ENCODE measurements around the gene RPTOR. TPM values are rescaled to one million over a fixed set of nuclear protein-coding genes. Genes with fewer than 3 reads are reported as not detected.

The RPTOR gene
- total RNA-seq, 2 experiments from 2014 or later, result 48.1 to 87.8 TPM

- Histone ChIP-seq H2AFZ (ENCODE audit: low read length) (no peak overlapping the region), H4K20me1 (ENCODE audit: insufficient read depth, low read length) (no peaks in the 10 kb centered on the region), H3K9me3 (ENCODE audit: low read length) (no peaks in the 10 kb centered on the region), H3K4me1 (ENCODE audit: insufficient read depth, low read length, poor library complexity, severe bottlenecking) (no peaks in the 10 kb centered on the region), H3K36me3 (ENCODE audit: insufficient read depth, low read length) (no peaks in the 10 kb centered on the region), H3K9me2 (ENCODE audit: insufficient read depth, low read length) (no peaks in the 10 kb centered on the region), H3K79me2 (ENCODE audit: insufficient read depth, low read depth, low read length) (no peaks in the 10 kb centered on the region), H3K27ac (ENCODE audit: low read depth, low read length, poor library complexity, severe bottlenecking) (no peak overlapping the region), H3K4me3 (ENCODE audit: low read depth, low read length, poor library complexity, severe bottlenecking) (no peak overlapping the region), H3K4me2 (ENCODE audit: low read length) (no peak overlapping the region)
- intact Hi-C loops (cut with micrococcal nuclease; ENCODE audit: unreplicated experiment), result no loop called here
- ChIA-PET POLR2A (interaction anchor here (0.7 kb wide), 2 partner anchors 467 to 504 kb away, joined by 3 to 4 read pairs; no protein-coding TSS in a partner anchor), CTCF (ENCODE audit: unreplicated experiment) (no interaction called here)
- TF ChIP-seq CTCF (conservative IDR thresholded peaks at IDR 0.05; ENCODE audit: low read length), result no peak
- TF ChIP-seq EZH2phosphoT487 (IDR thresholded peaks at IDR 0.05; ENCODE audit: borderline replicate concordance, low read depth, low read length), result no peak
- no peak for DNase-seq (ENCODE audit: low spot score)
- no TSS peak for BruUV-seq (replicated peaks)
These were observed 442.3 kb downstream of the RPTOR start for GRCh38 chr17:80986816-80987475.

GRCh38 chr17:80987941-80988461 lies 443.4 kb downstream of the RPTOR start:
- no peak overlapping the region for H2AFZ ChIP-seq (ENCODE audit: low read length)
- no peaks in the 10 kb centered on the region for H3K4me1 ChIP-seq (ENCODE audit: insufficient read depth, low read length, poor library complexity, severe bottlenecking)
- H3K27ac ChIP-seq (ENCODE audit: low read depth, low read length, poor library complexity, severe bottlenecking), result no peak overlapping the region
- H3K4me3 ChIP-seq (ENCODE audit: low read depth, low read length, poor library complexity, severe bottlenecking), result no peak overlapping the region
- intact Hi-C loops (cut with micrococcal nuclease; ENCODE audit: unreplicated experiment), result no loop called here
- H3K9me2 ChIP-seq (ENCODE audit: insufficient read depth, low read length), result no peaks in the 10 kb centered on the region
- H3K79me2 ChIP-seq (ENCODE audit: insufficient read depth, low read depth, low read length), result no peaks in the 10 kb centered on the region
- H3K9me3 ChIP-seq (ENCODE audit: low read length), result no peaks in the 10 kb centered on the region
- DNase-seq (ENCODE audit: low spot score), result no peak
- no peaks in the 10 kb centered on the region for H3K36me3 ChIP-seq (ENCODE audit: insufficient read depth, low read length)
- no TSS peak for BruUV-seq (replicated peaks)
- no peak for TF ChIP-seq CTCF (conservative IDR thresholded peaks at IDR 0.05; ENCODE audit: low read length)
- no peak for TF ChIP-seq EZH2phosphoT487 (IDR thresholded peaks at IDR 0.05; ENCODE audit: borderline replicate concordance, low read depth, low read length)
- H4K20me1 ChIP-seq (ENCODE audit: insufficient read depth, low read length), result no peaks in the 10 kb centered on the region
- CTCF ChIA-PET (ENCODE audit: unreplicated experiment), result no interaction called here
- POLR2A ChIA-PET, result no interaction called here
- no peak overlapping the region for H3K4me2 ChIP-seq (ENCODE audit: low read length)

- ChIA-PET CTCF (ENCODE audit: unreplicated experiment) (no interaction called here), POLR2A (no interaction called here)
- H3K79me2 ChIP-seq (ENCODE audit: insufficient read depth, low read depth, low read length), result no peaks in the 10 kb centered on the region
- no peaks in the 10 kb centered on the region for H3K9me3 ChIP-seq (ENCODE audit: low read length)
- TF ChIP-seq CTCF (conservative IDR thresholded peaks at IDR 0.05; ENCODE audit: low read length), result no peak
- TF ChIP-seq EZH2phosphoT487 (IDR thresholded peaks at IDR 0.05; ENCODE audit: borderline replicate concordance, low read depth, low read length), result no peak
- H3K27ac ChIP-seq (ENCODE audit: low read depth, low read length, poor library complexity, severe bottlenecking), result no peak overlapping the region
- no peak overlapping the region for H3K4me2 ChIP-seq (ENCODE audit: low read length)
- intact Hi-C loops (cut with micrococcal nuclease; ENCODE audit: unreplicated experiment), result no loop called here
- no peak overlapping the region for H2AFZ ChIP-seq (ENCODE audit: low read length)
- no peaks in the 10 kb centered on the region for H3K4me1 ChIP-seq (ENCODE audit: insufficient read depth, low read length, poor library complexity, severe bottlenecking)
- H3K9me2 ChIP-seq (ENCODE audit: insufficient read depth, low read length), result no peaks in the 10 kb centered on the region
- BruUV-seq (replicated peaks), result no TSS peak
- H3K4me3 ChIP-seq (ENCODE audit: low read depth, low read length, poor library complexity, severe bottlenecking), result no peak overlapping the region
- no peaks in the 10 kb centered on the region for H3K36me3 ChIP-seq (ENCODE audit: insufficient read depth, low read length)
- no peaks in the 10 kb centered on the region for H4K20me1 ChIP-seq (ENCODE audit: insufficient read depth, low read length)
- DNase-seq (ENCODE audit: low spot score), result no peak
These were observed 444.9 kb downstream of the RPTOR start for GRCh38 chr17:80989586-80989913.

Measured in OCI-LY7 (cell line).